GM18505 (cell line): ENCODE results near the gene MPO.

ENCODE experiments used
- ATAC-seq: cut with Tn5 transposase; IDR thresholded peaks from one replicate; pipeline ENCODE4 v1.9.1; 2021; ENCODE audit not compliant: unreplicated experiment
- POLR2A ChIP-seq: IDR thresholded peaks from 4 replicates; pipeline ENCODE4 v1.6.1; 2011; ENCODE audit warnings: borderline replicate concordance; ENCODE audit not compliant: insufficient read depth, insufficient read length; ENCODE audit errors: extremely low read depth

MPO gene

GRCh38 chr17:58265271-58265670, 15.5 kb downstream of the MPO start:
- no peak for TF ChIP-seq POLR2A
- ATAC-seq: no peak

GRCh38 chr17:58264407-58265103, 16.2 kb downstream of the MPO start:
- ATAC-seq: no peak
- no peak for TF ChIP-seq POLR2A

GRCh38 chr17:58263773-58264172, 17.0 kb downstream of the MPO start:
- no peak for TF ChIP-seq POLR2A
- no peak for ATAC-seq

- ATAC-seq: no peak
- no peak for TF ChIP-seq POLR2A
Observed at GRCh38 chr17:58262149-58262548, 18.6 kb downstream of the MPO start.

GRCh38 chr17:58254803-58255202, 25.9 kb downstream of the MPO start:
- ATAC-seq: no peak
- TF ChIP-seq POLR2A: no peak

- TF ChIP-seq POLR2A: no peak
- ATAC-seq: no peak
Observed at GRCh38 chr17:58253082-58253481, 27.7 kb downstream of the MPO start.

GRCh38 chr17:58252141-58252540, 28.6 kb downstream of the MPO start:
- no peak for TF ChIP-seq POLR2A
- no peak for ATAC-seq

GRCh38 chr17:58250344-58251011, 30.3 kb downstream of the MPO start:
- TF ChIP-seq POLR2A: no peak
- no peak for ATAC-seq

- peak; percentile 58 for ATAC-seq
- no peak for TF ChIP-seq POLR2A
Observed at GRCh38 chr17:58249270-58250133, 31.2 kb downstream of the MPO start.

GRCh38 chr17:58248955-58249269, 31.8 kb downstream of the MPO start:
- TF ChIP-seq POLR2A: no peak
- no peak for ATAC-seq

- no peak for ATAC-seq
- TF ChIP-seq POLR2A: no peak
Observed at GRCh38 chr17:58247511-58248363, 33.0 kb downstream of the MPO start.

GRCh38 chr17:58246781-58247180, 34.0 kb downstream of the MPO start:
- no peak for ATAC-seq
- TF ChIP-seq POLR2A: no peak
